NB4 (cell line): ENCODE measurements around the gene ADPRM.

Experiments used
- POLR2A ChIP-seq: IDR thresholded peaks from 2 replicates; pipeline ENCODE4 v1.6.1; 2011; ENCODE audit warnings: mild to moderate bottlenecking; ENCODE audit not compliant: insufficient read length; ENCODE audit errors: extremely low read depth
- TF ChIP-seq, protein P1 (sequence below): IDR thresholded peaks from one replicate; pipeline ENCODE4 v1.5.1; 2012; ENCODE audit warnings: low read depth, low read length
- TF ChIP-seq, protein P2 (sequence below): IDR thresholded peaks from 2 replicates; pipeline ENCODE4 v1.6.1; 2011; ENCODE audit warnings: low read depth, low read length

DNA sequence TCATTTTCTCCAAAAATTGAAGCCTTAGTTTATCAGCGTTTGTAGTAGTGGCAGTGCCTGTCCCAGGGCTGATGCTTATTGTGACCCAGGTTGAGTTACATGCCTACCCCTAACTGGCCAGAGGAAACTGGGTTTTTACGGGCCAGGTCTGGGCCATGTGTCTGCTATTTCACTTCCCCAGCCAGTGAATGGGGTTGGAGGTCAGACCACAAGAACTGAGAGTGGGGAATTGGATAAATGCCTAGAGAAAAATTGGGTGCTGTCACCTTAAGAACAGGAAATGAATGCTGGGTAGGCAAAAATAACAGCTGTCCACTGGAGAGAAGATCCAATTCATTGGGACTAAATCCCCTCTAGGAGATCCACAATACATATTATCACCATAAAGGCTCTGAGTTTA, 5.2 kb downstream of the ADPRM start:
- TF ChIP-seq, protein P1, sequence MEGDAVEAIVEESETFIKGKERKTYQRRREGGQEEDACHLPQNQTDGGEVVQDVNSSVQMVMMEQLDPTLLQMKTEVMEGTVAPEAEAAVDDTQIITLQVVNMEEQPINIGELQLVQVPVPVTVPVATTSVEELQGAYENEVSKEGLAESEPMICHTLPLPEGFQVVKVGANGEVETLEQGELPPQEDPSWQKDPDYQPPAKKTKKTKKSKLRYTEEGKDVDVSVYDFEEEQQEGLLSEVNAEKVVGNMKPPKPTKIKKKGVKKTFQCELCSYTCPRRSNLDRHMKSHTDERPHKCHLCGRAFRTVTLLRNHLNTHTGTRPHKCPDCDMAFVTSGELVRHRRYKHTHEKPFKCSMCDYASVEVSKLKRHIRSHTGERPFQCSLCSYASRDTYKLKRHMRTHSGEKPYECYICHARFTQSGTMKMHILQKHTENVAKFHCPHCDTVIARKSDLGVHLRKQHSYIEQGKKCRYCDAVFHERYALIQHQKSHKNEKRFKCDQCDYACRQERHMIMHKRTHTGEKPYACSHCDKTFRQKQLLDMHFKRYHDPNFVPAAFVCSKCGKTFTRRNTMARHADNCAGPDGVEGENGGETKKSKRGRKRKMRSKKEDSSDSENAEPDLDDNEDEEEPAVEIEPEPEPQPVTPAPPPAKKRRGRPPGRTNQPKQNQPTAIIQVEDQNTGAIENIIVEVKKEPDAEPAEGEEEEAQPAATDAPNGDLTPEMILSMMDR, result no peak
- no peak for TF ChIP-seq POLR2A
- TF ChIP-seq, protein P2, sequence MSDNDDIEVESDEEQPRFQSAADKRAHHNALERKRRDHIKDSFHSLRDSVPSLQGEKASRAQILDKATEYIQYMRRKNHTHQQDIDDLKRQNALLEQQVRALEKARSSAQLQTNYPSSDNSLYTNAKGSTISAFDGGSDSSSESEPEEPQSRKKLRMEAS, result no peak
